HEK293T (cell line): Measurements from ENCODE around the gene SLC9A8.

Source experiments
- BHLHE40 ChIP-seq: fragments of 450-650 bp; IDR thresholded peaks from 2 replicates; pipeline ENCODE4 v1.6.1; 2016; ENCODE audit warnings: mild to moderate bottlenecking, moderate library complexity, borderline replicate concordance
- CTBP1 ChIP-seq: fragments of 450-650 bp; IDR thresholded peaks from 2 replicates; pipeline ENCODE4 v1.6.1; 2016; ENCODE audit warnings: borderline replicate concordance
- FOXA1 ChIP-seq: fragments of 450-650 bp; IDR thresholded peaks from 2 replicates; pipeline ENCODE4 v1.6.1; 2016; ENCODE audit warnings: mild to moderate bottlenecking
- FOXK2 ChIP-seq: fragments of 450-650 bp; IDR thresholded peaks from 2 replicates; pipeline ENCODE4 v1.6.1; 2016; ENCODE audit warnings: mild to moderate bottlenecking
- NFRKB ChIP-seq: fragments of 450-650 bp; IDR thresholded peaks from 2 replicates; pipeline ENCODE4 v1.6.1; 2016; ENCODE audit warnings: mild to moderate bottlenecking, moderate library complexity
- PKNOX1 ChIP-seq: fragments of 450-650 bp; IDR thresholded peaks from 2 replicates; pipeline ENCODE4 v1.6.1; 2016
- SP1 ChIP-seq: fragments of 450-650 bp; IDR thresholded peaks from 2 replicates; pipeline ENCODE4 v1.6.1; 2017
- ZNF384 ChIP-seq: fragments of 450-650 bp; IDR thresholded peaks from 2 replicates; pipeline ENCODE4 v1.6.1; 2016

- TF ChIP-seq NFRKB: no peak
- no peak for TF ChIP-seq ZNF384
- no peak for TF ChIP-seq BHLHE40
- TF ChIP-seq SP1: no peak
- no peak for TF ChIP-seq FOXK2
- no peak for TF ChIP-seq PKNOX1
- no peak for TF ChIP-seq FOXA1
- TF ChIP-seq CTBP1: no peak
These were observed 66.3 kb downstream of the SLC9A8 start for GRCh38 chr20:49878977-49879376.
